Thoracic aorta (tissue), 2 donors: ENCODE data around the gene CYP2A13. TPM values are rescaled to one million over a fixed set of nuclear protein-coding genes. Genes with fewer than 3 reads are reported as not detected.
"Not testable (repeated sequence)": the region's sequence is repeated elsewhere in the genome, so short reads cannot be mapped to it uniquely, and the experiment has no call there.

Experiments used
- ATAC-seq: fragments of 150-250 bp; one replicate; pipeline ENCODE4 v1.8.0; 2017; ENCODE audit warnings: low read depth; ENCODE audit not compliant: insufficient number of reproducible peaks, low FRiP score
- DNase-seq: peaks from one replicate; pipeline ENCODE4 v3.0.0-alpha.2; 2020; ENCODE audit warnings: low spot score
- H3K27ac ChIP-seq, 2 donors: fragments of 200-600 bp; sonication (generic); 1 replicate in 1 of 2; 2 replicates in 1 of 2; pipeline ENCODE4 v1.5.1; 2016; ENCODE audit warnings: mild to moderate bottlenecking in 2 of 2, moderate library complexity in 2 of 2
- H3K27me3 ChIP-seq: fragments of 200-600 bp; sonication (generic); replicated peaks from 2 replicates; pipeline ENCODE4 v1.6.0; 2016; ENCODE audit warnings: mild to moderate bottlenecking; ENCODE audit not compliant: insufficient read depth
- H3K36me3 ChIP-seq: fragments of 200-600 bp; sonication (generic); one replicate; pipeline ENCODE4 v1.5.1; 2016
- H3K4me1 ChIP-seq, 2 donors: fragments of 200-600 bp; sonication (generic); 1 replicate in 1 of 2; 2 replicates in 1 of 2; pipeline versions ENCODE4 v1.5.1 to v1.6.0; 2016; ENCODE audit warnings: low read depth in 2 of 2, mild to moderate bottlenecking in 1 of 2; ENCODE audit not compliant: control insufficient read depth in 1 of 2
- H3K4me3 ChIP-seq: fragments of 200-600 bp; sonication (generic); 2 replicates; pipeline ENCODE4 v1.5.1; 2016; ENCODE audit warnings: mild to moderate bottlenecking
- H3K9me3 ChIP-seq: fragments of 200-600 bp; sonication (generic); 2 replicates; pipeline ENCODE4 v1.5.1; 2016
- CTCF ChIP-seq: fragments of 200-600 bp; sonication (generic); IDR thresholded peaks from one replicate; pipeline ENCODE4 v1.5.1; 2019; ENCODE audit warnings: antibody characterized with exemption
- total RNA-seq, 2 donors: library from RNA; depleted of rRNA; stranded (reverse); fragments of >200 nt; gene quantifications; one replicate each; pipeline versions ENCODE4 v1.1.0 to v1.2.3, GENCODE V29; 2016

Gene CYP2A13
- total RNA-seq, 2 donors from 2014 or later, result not detected

DNA sequence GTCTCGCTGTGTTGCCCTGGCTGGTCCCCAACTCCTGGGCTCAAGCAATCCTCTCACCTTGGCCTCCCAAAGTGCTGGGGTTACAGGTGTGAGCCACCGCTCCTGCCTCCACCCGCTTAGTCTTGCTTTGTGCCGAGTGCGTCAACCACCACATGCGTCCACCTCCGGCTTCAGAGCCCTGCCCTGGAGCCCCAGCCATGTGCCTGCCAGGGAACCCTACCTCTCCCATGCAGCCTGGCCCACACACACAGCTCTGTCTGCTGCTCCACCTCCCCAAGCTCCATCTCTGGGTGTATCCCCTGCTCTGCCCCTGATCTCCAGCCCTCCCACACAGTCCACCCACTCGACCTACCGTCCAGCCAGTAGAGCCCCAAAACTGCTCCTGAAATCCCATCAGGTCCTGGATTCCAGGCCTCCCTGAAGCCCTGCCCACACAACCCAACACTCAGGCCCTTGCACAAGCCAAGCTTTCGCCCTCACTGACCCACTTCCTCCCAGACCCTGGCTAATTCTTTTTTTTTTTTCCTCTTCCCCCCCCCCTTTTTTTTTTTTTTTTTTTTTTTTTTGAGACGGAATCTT, 35.6 kb downstream of the CYP2A13 start:
- DNase-seq (no peak), ATAC-seq (no peak)
- Histone ChIP-seq H3K4me1 (peaks cover 4 to 6% of the 10 kb centered on the region in 2 donors), H3K27me3 (no peaks in the 10 kb centered on the region), H3K4me3 (no peak overlapping the region), H3K9me3 (no peaks in the 10 kb centered on the region), H3K27ac (no peak overlapping the region), H3K36me3 (no peaks in the 10 kb centered on the region)
- TF ChIP-seq CTCF, result no peak

GRCh38 chr19:41126765-41127203, 38.5 kb downstream of the CYP2A13 start:
- not testable (repeated sequence) for H3K4me3 ChIP-seq, DNase-seq, H3K4me1 ChIP-seq, H3K9me3 ChIP-seq, ATAC-seq, H3K27me3 ChIP-seq, H3K27ac ChIP-seq, H3K36me3 ChIP-seq
- TF ChIP-seq CTCF, result peak; percentile 68

DNA sequence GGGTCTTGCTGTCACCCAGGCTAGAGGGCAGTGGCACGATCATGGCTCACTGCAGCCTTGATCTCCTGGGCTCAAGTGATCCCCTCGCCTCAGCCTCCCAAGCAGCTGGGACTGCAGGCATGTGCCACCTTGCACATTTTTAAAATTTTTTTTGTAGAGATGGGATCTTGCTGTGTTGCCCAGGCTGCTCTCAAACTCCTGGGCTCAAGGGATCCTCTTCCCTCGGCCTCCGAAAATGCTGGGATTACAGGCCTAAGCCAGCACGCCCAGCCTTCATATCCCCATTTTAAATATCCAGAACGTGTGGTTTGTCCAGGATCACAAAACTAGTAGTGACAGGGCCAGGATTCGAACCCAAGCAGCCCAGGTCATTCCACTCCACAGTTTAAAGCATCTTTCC, 39.1 kb downstream of the CYP2A13 start:
- not testable (repeated sequence) for H3K9me3 ChIP-seq, ATAC-seq, DNase-seq, H3K36me3 ChIP-seq, H3K4me1 ChIP-seq, H3K27me3 ChIP-seq, H3K27ac ChIP-seq, H3K4me3 ChIP-seq

DNA sequence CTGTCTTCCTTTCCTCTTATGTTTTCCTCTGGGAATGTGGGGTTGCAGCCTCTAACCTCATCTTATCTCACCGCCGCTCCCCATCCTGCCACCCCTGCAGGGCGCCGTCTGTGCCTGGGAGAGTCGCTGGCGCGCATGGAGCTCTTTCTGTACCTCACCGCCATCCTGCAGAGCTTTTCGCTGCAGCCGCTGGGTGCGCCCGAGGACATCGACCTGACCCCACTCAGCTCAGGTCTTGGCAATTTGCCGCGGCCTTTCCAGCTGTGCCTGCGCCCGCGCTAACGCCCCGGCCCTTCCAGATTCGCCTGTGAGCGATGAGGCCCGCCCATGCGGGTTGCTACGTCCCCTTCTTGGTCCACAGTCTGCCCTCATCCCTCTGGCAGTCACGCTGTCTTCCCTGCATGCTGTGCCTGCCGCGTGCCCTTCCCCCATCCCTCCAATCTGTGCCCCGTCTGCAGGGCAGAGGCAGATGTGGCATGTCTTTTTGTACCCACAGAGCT, 39.6 kb downstream of the CYP2A13 start:
- H3K4me1 ChIP-seq, H3K9me3 ChIP-seq, DNase-seq, H3K27ac ChIP-seq, H3K36me3 ChIP-seq, H3K27me3 ChIP-seq, ATAC-seq: not testable (repeated sequence)
- H3K4me3 ChIP-seq, result peak overlapping the region; percentile 58

DNA sequence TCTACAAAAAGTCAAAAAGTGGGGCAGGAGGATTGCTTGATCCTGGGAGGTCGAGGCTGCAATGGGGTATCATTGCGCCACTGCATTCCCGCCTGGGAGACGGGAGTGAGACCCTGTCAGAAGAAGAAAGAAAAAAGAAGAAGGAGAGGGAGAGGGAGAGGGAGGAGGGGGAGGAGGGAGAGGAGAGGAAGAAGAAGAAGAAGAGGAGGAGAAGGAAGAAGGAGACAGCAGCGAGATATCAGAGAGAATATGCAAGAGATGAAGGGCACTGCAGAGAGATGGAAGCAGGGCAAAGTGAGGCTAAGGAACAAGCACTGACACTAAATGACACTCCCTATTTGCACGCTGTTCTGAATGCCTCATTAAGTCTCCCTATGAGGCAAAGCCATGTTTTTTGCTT, 40.4 kb downstream of the CYP2A13 start:
- no peak for DNase-seq
- H3K27me3 ChIP-seq, result no peaks in the 10 kb centered on the region
- TF ChIP-seq CTCF, result no peak
- H3K4me1 ChIP-seq, result peaks cover 4 to 6% of the 10 kb centered on the region in 2 donors
- no peak overlapping the region for H3K4me3 ChIP-seq
- H3K27ac ChIP-seq, result no peak overlapping the region
- ATAC-seq, result no peak
- no peaks in the 10 kb centered on the region for H3K9me3 ChIP-seq
- H3K36me3 ChIP-seq, result no peaks in the 10 kb centered on the region

DNA sequence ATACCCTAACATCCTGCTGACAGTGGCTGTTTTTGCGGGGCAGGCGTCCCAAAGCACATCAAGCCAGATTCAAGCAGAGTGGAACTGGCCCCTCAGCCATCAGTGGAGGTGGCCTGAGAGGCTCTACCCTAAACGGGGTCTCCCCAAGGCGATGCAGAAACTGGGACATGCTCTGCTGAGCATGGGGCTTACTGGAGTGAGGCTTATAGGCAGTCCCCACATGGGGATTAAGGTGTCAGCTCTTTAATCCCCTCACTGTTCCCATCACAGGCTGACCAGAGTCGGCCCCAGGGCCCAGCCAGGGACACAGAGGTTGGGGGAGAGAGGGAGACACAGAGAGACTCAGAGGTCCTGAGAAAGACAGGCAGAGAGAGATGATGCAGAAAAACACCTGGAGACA, 42.9 kb downstream of the CYP2A13 start:
- no peak for TF ChIP-seq CTCF
- DNase-seq, result no peak
- H3K27ac ChIP-seq, result no peak overlapping the region

More for the DNA sequence above, 42.9 kb downstream of the CYP2A13 start:
- no peaks in the 10 kb centered on the region for H3K36me3 ChIP-seq
- H3K9me3 ChIP-seq, result no peaks in the 10 kb centered on the region
- no peaks in the 10 kb centered on the region for H3K27me3 ChIP-seq
- peaks cover 4 to 7% of the 10 kb centered on the region in 2 donors for H3K4me1 ChIP-seq
- H3K4me3 ChIP-seq, result no peak overlapping the region
- no peak for ATAC-seq
